GM18498 (cell line): ENCODE results near the gene NDUFAF2.
"Not testable (repeated sequence)": the region's sequence is repeated elsewhere in the genome, so short reads cannot be mapped to it uniquely, and the experiment has no call there.

ENCODE experiments used
- ATAC-seq: cut with Tn5 transposase; IDR thresholded peaks from one replicate; pipeline ENCODE4 v1.9.1; 2021; ENCODE audit warnings: mild to moderate bottlenecking, moderate library complexity; ENCODE audit not compliant: unreplicated experiment

NDUFAF2 gene

DNA sequence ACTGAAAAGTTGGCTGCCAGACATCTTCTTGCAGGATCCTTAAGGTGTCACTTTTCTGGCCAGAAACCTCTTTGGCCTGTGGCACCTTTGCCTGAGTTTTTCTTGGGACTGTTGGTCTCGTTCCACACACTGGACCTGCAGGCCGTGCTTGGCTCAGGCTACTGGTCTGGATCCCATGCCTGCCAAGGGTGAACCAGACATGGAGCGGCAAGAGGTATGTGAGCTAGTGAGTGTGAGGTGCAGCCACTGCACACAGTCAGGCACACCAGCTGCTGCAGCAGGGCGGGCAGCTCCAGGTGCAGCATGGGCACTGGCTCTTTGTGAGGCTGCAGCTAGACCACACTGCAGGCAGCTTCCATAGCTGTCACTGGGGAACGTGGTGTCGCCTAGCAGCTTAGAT, 47.9 kb downstream of the NDUFAF2 start:
- ATAC-seq, result no peak

- ATAC-seq, result no peak
Observed at GRCh38 chr5:60993425-60993824, 48.4 kb downstream of the NDUFAF2 start.

DNA sequence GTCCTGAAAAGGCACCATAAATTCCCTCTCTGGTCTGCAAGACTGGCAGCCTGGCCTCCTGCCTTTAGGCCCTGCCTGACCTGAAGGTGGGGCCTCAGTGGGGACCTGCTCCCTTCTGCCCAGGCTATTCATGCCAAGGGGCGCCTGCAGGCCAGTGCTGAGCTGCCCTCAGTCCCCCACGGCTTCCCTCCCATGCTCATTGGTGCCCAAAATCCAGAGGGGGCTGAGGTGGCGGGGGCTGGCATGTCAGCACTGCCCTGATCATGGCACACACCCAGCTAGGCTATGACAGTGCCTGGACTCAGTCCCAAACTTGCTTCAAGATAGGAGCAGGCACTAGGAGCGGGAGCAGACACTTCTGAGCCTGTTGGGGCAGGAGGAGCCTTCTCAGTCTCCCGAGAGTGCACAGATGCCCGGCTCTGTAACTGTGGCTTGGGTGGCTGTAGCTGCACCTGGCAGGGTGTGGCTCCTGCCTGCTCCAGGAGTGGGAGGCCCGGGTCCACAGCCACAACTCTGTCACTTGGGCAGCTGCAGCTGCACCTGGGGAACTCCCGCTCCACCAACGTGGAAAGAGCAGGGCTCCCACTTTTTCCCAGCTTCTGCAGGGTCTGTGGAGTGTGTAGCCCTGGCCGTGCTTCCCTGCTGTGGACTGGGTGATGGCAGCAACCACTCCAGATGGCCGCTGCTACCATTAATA, 49.0 kb downstream of the NDUFAF2 start:
- no peak for ATAC-seq

DNA sequence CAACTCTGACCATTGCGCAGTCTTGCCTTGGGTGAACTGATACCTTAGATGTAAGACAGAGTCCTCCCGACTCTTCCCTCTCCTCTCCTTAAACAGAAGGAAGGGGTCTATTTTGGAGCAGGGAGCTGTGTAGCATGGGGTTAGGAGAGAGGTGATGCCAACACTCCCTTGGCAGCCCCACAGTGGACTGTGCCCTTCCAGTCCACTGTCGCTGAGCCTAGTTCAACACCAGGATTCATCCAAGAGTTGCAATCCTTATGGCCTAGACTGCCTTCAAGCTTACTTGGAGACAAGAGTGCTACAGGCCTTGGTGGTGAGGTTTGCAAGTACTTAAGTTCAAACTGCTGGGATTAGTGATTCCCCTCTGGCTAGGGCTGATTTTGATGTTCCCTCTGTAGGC, 51.4 kb downstream of the NDUFAF2 start:
- no peak for ATAC-seq

DNA sequence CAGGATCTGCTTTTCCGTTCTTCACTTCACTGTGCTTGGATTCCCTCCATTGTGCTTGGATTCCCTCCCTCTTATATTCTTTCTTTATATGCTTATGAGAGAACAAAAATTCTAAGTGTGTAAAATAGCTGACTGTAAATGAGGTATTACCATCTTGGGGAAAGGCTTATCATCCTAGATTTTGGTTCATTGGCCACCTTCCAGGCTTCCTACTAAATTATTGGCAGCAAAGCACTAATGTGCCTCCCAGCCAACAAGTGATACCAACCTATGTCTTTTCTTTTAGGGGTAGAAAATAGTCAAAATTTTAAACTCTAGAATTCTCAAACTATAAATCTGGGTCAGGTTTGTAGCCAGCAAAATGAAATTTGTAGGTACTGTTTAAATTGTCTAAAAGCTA, 52.7 kb downstream of the NDUFAF2 start:
- no peak for ATAC-seq

DNA sequence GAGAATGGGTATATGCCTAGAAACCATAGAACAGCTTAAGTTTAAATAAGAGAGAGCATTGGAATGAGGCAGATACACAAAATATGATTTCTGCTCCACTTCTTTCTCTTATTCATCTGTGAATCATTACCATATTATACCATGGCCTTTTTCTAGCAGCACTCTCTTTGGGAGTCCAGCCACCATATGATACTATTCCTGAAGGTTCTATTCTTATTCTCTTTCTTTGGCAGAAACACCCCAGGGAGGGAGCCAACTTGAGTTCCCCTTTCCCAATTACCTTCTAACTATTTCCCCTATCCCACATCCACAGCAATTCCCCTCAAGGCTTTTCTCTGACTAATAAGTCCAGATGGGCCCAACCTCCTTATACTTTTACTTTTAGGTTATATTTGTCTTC, 55.9 kb downstream of the NDUFAF2 start:
- ATAC-seq, result no peak

- ATAC-seq, result no peak
Observed at GRCh38 chr5:61001647-61002046, 56.6 kb downstream of the NDUFAF2 start.

- ATAC-seq, result no peak
Observed at GRCh38 chr5:61002611-61003355, 57.8 kb downstream of the NDUFAF2 start.

- ATAC-seq, result no peak
Observed at GRCh38 chr5:61004448-61004847, 59.4 kb downstream of the NDUFAF2 start.

GRCh38 chr5:61009907-61010306, 64.9 kb downstream of the NDUFAF2 start:
- no peak for ATAC-seq

- ATAC-seq, result no peak
Observed at GRCh38 chr5:61010467-61011454, 65.8 kb downstream of the NDUFAF2 start.

DNA sequence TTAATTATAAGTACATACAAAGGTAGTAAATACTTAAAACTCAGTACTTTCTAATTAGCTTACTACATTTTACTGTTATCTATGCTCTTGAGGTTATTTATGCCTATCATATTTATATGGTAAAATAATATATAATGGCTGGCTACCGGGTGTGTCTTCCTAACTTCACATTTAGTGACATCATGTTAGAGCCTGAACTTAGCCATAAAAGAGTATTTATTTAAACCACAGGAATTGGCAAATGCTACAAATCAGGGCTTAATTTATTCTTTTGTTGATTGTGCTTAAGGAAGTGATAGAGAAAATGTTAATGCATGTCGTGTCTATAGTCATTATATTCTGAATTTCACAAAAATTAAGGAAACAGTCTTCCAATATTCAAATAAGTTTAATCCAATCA, 73.1 kb downstream of the NDUFAF2 start:
- ATAC-seq, result no peak

DNA sequence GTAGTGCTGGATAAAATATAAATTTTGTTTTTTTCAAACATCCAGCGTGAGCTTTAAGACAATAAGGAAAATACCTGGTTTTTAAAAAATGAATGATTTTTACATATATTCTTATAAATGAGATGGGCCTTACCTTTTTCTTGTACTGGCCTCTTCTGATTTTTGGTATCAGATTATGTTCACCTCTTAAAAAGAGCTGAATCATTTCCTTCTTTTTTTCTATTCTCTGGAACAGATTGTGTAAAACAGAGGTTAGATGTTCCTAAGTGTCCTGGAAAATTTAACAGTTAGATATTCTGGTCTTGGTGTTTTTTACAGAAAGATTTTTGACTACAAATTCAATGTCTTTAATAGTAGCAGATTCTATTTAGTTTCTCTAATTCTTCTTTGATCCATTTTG, 74.6 kb downstream of the NDUFAF2 start:
- ATAC-seq, result no peak

DNA sequence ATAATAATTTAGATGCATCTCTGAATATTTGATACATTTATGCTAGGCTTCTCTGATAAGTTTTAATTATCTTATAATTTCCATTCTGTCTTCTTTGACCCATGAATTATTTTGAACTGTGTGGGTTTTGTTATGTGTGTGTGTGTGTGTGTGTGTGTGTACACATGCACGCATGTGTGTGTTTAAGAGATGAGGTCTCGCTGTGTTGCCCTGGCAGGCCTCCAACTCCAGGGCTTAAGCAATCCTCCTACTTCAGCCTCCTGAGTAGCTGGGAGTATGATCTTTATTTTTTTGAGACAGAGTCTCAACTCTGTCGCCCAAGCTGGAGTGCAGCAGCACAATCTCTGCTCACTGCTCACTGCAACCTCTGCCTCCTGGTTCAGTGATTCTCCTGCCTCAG, 75.4 kb downstream of the NDUFAF2 start:
- ATAC-seq, result no peak

DNA sequence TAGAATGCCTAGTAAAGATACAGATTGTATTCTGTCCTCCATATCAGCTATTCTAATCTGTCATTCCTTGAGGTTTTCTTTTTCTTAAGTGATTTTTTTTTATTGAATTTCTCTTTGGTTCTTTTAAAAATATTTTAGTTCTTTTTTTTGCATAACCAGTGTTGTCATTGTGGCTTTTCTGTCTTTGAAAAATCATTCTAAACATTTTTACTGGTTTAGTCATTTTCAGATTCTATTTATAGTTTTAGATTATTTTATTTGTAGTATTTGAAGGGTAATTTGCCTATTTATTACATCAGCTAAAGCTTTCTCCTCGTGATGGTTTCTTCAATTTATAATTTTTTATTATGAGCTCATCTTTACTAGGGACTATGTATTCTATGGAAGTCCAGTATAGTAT, 78.1 kb downstream of the NDUFAF2 start:
- no peak for ATAC-seq

DNA sequence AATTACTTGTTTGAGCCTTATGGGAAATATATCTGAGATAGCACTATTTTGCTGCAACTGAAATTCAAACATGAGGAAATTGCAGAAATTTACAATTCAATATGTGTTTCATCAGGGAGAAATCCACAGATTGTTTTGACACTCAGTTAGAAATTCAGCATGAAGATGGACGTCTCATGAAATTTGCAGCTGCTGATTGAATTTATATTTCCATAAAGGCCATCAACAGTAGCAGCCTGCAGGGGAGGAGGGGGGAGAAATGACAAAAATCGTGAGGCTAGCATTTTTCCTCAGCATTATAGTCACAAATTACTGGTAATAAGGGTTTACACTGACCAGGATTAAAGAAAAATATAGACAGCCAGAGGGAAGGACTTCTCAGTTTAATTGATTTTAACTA, 81.0 kb downstream of the NDUFAF2 start:
- no peak for ATAC-seq

DNA sequence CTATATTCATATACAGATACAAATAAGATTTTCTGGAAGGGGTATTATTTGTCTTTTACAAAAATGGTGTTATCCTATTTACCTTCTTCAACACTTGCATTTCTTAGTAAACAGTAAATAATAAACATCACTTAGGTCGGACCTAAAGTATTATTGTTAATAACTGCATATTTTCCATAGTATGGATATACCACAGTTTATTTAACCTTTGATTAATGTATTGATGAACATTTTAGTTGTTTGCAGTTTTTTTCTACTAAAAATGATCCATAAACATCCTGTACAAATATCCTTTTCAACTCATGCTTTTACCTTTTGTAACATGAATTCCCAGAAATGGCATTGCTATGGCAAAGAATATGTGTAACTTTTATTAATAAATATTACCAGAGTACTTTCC, 83.4 kb downstream of the NDUFAF2 start:
- no peak for ATAC-seq

GRCh38 chr5:61029456-61030162, 84.6 kb downstream of the NDUFAF2 start:
- ATAC-seq, result no peak

- no peak for ATAC-seq
Observed at GRCh38 chr5:61030163-61030482, 85.1 kb downstream of the NDUFAF2 start.

DNA sequence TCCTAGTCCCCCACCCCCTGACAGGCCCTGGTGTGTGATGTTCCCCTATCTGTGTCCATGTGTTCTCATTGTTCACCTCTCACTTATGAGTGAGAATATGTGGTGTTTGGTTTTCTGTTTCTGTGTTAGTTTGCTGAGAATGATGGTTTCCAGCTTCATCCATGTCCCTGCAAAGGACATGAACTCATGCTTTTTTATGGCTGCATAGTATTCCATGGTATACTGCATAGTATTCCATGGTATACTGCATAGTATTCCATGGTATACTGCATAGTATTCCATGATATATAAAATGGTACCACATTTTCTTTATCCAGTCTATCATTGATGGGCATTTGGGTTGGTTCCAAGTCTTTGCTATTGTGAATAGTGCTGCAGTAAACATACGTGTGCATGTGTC, 86.3 kb downstream of the NDUFAF2 start:
- ATAC-seq, result not testable (repeated sequence)

DNA sequence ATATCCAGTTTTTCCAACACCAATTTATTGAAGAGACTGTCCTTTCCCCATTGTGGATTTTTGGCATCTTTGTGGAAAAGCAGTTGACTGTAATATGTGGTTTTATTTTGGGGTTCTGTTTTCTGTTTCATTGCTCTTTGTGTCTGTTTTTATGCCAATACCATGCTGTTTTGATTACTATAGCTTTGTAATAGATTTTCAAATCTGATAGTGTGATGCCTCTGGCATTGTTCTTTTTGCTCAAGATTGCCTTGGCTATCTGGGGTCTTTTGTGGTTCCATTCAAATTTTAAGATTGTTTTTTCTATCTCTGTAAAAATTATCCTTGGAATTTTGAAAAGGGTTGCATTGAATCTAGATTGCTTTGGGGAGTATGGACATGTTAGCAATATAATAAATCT, 99.5 kb downstream of the NDUFAF2 start:
- ATAC-seq, result no peak
